GM21737 (cell line): ENCODE data around the gene SLC2A1.

Source experiments
- ATAC-seq: cut with Tn5 transposase; IDR thresholded peaks from one replicate; pipeline ENCODE4 v1.9.1; 2021; ENCODE audit warnings: mild to moderate bottlenecking, moderate library complexity; ENCODE audit not compliant: unreplicated experiment

The SLC2A1 gene

DNA sequence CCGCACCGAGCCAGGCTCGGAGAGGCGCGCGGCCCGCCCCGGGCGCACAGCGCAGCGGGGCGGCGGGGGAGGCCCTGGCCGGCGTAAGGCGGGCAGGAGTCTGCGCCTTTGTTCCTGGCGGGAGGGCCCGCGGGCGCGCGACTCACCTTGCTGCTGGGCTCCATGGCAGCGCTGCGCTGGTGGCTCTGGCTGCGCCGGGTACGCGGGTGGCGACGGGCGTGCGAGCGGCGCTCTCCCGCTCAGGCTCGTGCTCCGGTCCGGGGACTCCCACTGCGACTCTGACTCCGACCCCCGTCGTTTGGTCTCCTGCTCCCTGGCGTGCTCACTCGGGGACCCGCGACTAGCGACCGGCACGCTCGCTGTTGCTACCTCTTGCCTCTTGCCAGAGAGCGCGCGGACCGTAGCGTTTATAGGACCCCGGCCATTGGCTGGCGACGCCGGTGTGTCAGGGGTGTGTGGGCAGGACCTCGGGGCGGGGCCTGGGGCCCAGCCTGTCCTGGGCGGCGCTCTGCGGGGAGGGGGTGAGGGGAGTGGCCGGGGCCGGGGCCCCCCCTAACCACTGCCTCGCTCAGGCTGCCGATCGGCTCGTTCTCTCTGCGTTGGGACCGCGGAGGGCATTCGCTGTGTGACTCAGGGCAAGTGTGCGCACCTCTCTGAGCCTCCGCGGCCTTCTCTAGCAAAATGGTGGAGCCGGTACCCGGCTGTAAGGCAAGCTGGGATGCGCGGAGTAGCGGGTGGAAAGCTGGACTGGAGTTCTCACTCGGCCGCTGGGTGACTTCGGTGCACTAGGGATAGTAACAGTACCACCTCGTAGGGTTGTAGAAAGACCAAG is at the start of gene SLC2A1:
SLC2A1 (minus strand) TSS at position 381 of the 832 bp plus-strand sequence; CDS start at position 164, 217 bp downstream.
- peak; percentile 73 for ATAC-seq

DNA sequence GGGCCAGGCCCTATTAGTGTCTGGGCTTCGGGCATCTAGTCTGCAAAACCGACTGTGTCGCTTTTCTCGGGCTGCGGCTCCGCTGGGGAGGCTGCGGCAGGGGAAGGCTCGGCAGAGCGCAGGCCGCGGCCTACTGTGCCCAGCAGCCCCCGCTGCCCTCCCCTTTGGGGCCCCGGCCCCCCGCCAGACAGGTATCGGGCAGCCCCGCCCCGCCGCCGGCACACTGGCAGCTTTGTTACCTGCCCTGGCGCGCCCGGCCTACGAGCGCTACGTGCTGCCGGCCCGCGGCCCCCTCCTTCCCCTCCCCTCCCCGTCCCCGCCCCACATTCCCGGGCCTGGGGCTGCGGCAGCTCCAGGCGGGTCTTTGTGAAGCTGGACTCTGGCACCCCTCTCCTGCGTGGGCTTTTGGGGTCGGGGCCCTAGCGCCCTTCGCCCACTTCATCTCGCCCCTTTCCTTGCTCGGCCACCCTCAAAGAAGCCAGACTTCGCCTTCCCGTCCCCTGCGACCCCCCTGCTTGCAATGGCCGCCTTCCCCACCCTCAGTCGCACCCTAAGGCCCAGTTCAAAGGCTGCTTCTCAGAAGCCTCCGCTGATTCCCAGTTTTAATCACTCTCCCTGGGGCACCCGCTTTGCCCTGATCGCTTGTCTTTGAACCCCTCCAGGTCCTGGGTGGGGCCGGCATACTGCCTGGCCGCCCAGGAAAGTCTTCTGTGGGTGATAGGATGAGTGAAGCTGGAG is 48.9 kb upstream of the SLC2A1 start:
- no peak for ATAC-seq

DNA sequence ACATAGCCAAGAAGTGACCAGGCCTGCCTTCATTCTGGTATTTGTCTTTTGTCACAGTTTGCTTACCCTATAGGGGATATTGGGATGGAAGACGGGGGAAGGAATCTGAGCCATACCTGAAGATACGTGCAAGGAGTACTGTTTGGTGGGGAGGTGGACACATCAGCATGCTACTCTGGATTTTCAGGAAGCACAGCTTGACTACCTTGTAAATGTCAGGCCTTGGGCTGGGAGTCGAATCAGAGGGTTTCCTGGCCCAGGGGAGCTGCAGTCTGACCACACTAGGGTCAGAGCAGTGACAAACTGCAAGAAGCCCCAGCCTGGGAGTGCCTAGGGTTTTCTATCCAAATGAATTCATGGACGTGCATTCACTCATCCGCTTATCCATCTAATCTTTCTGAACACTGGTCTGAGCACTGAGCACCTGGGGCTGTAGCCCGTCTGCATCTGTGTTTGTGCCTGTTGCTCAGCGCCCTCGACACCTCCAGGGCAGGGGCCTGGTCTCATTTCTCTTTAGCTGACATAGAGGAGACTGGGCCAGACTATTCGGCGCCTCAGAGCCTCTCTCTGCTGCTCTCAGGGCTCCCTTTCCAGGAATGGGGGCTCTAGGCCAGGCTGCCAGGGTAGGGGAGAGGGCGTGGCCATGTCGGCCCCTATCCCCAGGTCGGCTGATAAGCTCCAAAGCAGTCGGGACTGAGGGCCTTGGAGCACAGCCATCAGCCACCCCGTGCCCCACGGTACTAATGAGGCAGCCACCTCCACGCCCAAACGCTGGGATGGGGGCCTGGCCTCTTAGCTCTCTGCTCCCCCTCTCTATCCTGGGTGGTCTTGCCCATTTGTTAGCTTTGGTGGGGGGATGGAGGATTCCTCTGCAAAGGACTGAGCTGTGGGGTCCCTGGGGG is 47.0 kb upstream of the SLC2A1 start:
- ATAC-seq: no peak

DNA sequence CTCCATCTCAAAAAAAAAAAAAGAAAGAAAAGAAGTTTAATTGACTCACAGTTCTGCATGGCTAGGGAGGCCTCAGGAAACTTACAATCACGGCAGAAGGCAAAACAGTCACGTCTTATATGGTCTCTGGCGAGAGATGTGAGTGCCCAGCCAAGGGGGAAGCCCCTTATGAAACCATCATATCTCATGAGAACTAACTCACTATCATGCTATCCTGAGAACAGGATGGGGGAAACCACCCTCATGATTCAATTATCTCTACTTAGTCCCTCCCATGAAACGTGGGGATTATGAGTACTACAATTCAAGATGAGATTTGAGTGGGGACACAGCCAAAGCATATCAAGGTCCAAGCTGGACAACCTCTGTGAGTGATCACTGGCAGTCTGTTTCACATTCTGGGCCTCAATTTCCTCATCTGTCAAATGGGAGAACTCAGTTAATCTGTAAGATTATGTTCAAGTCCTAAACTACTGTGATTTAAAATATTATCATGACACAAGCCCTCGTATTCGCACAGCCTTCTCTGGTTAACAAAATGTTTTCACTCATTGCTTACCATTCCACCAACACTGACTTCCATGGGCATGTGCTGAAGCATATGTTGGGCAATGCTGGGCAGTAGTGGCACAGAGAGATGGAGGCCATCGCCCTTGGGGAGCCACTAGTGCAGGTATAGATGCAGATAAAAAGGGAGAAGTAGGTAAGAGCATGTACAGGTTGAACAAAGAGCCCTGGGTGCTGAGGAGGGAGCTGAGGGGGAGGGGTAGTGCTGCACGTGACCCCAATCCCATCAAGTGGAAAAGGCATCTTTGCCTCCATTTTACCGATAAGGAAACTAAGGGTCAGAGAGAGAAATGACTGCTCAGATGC is 46.2 kb upstream of the SLC2A1 start:
- ATAC-seq: no peak

DNA sequence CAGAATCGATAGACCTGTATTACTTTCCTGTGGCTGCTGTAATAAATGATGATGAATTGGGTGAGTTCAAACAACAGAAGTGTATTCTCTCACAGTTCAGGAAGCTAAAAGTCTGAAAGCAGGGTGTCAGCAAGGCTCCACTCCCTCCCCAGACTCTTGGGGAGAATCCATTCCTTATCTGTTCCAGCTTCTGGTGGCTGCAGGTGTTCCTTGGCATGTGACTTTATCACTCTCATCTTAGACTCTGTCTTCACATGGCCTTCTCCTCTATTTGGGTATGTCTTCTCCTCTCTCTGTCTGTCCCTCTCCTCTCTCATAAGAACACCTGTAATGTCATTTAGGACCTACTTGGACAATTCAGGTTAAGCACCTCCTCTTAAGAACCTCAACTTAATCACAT is 44.1 kb upstream of the SLC2A1 start:
- no peak for ATAC-seq

DNA sequence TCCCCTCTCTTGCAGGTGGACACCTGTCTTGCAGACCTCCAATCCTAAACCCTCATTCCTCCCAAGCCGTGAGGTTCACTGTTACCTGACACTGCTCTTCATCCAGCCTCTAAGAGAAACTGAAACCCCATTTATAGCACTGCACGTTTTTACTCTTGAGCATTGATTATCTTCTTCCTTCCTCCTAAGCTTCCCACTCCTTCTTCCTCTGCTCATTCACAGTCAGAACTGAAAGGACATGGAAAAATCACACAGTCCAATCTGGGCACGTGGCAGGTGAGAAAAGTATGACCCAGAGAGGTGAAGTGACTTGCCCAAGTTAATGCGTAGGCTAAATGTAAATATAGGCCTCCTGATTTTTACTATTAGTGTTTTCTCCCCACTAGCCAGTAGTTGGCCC is 43.4 kb upstream of the SLC2A1 start:
- no peak for ATAC-seq

DNA sequence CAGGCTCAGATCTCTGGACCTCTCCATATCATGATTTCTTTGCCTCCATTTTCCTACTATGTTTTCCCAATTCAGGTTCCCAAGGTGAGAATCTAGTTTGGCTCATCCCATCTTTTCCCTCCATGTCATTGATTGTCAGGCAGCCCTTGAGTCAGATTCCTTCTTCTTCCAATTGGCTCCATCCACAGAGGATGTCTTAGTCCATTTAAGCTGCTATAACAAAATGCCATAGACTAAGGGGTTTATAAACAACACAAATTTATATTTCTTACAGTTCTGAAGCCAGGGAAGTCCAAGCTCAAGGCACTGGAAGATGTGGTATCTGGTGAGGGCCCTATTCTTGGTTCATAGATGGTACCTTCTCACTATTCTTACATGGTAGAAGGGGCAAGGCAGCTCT is 42.8 kb upstream of the SLC2A1 start:
- ATAC-seq: no peak

DNA sequence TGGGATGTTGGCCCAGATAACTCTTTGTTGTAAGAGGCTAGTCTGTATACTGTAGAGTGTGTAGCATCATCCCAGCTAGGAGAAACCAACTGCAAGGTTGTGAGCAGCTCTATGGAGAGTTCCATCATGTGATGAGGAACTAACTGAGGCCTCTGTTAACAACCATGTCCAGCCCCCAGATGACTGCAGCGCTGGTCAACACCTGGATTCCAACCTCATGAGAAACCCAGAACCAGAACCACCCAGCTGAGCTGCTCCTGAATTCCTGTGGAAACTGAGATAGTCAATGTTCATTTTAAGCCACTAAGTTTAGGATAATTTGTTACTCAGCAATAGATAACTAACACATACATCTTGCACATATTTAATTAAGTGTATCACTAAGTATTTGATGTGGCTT is 41.6 kb upstream of the SLC2A1 start:
- ATAC-seq: no peak

DNA sequence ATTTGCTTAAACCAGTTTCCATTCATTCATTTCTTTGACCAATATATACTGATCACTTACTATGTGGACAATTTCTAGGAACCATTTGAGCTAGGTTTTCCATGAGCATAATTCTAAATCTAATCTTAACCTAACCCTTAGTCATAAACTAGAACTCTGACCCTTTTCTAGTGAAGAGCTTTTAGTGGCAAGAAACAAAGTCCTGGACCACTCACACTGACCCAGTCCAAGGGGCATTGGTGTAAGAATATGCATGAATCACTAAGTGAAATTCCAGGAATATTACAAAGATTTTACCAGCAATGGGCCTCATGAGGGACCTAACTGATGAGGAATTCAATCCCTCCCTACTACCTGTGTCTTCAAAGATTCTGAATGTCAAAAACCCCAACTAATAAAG is 40.6 kb upstream of the SLC2A1 start:
- ATAC-seq: no peak

DNA sequence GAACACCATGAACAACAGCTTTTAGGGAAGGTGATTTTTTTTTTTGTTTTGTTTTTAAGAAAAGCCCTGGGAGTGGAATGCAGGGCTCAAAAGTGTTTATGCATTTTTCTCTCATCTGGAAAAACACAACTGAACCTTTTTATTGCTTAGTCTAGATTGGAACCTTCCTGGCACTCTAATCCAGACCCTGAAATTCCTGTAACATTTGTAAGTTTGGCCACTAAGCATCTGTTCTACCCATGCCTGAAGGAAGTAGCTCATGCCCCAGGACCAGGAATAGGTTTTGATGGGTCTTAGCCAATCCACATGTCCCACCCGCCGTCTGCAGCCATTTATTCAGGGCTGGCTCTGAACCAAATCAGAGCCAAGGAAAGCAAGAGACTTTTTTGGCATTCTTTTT is 39.7 kb upstream of the SLC2A1 start:
- no peak for ATAC-seq

DNA sequence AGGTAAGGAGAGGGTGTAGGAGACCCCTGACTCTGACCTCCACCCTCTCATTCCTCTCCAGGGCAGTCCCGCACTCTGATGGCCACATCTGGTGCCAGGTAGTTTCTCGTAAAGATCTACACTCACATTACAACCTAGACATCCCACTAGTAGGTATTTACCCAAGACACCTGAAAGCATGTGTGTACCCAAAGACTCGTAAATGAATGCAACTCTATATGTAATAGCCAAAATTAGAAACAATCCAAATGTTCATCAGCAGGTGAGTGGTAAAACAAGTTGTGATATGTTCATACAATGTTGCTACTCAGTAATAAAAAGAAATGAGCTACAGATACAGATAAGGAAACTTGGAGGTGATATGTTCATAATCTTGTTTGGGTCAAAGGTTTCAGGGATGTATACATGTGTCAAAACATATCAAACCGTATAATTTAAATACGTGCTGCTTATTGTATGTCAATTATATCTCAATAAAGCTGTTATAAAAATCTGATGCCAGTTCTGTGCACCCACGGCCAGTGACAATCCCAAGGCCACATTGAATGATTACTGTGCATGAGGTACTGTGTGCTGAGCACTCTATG is 37.8 kb upstream of the SLC2A1 start:
- ATAC-seq: no peak

DNA sequence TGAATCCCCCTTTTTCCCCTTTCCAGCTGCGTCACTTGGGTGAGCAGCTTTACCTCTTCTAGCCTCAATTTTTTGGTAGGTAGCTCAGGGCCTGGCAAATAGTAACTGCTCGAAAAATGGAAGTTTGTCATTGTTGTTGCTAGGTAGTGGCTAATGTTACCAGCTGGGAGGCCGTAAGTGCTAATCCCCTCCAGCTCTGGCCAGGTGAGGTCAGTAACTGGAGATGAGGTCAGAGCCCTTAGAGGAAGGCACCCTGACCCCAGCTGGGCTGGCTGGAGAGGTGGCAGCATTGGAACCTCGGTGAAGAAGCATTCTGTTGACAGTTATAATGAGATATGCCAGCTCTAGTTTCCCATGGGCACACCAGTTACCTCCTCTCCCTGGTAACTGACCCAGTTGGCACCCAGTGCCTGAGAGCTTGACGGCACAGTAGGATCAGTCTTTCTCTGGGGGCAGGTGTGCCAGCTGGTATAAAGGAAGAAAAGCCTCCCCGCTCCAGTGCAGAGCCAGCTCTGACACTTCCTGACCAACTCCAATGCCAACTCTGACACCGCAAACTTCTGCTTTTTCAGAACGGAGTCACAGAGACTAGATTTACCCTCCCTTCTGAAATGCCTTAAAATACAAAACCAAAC is 35.0 kb upstream of the SLC2A1 start:
- ATAC-seq: no peak

DNA sequence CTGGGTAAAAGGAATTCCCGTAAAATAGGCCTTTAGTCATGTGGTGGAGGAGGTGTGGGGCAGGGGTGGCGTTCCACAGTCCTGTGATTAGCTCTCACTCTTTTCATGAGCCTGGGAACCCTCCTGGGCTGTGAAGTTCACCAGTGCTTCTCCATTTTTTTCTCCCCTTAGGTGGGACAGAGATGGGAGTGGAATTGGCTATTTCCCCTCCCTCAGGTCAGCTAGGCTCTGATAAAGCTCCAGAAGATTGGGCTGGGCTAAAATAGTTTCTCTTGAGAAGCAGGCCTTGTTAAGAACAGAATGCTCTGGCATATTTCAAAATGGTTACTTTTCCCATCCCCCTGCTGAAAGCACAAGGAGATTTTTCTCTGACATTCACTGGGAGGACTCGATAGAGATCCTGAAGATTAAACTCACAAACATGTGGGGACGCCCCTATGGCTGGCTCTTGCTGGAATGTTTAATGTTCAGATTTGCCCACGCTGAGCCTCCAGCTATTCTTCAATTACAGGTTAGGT is 33.4 kb upstream of the SLC2A1 start:
- no peak for ATAC-seq

DNA sequence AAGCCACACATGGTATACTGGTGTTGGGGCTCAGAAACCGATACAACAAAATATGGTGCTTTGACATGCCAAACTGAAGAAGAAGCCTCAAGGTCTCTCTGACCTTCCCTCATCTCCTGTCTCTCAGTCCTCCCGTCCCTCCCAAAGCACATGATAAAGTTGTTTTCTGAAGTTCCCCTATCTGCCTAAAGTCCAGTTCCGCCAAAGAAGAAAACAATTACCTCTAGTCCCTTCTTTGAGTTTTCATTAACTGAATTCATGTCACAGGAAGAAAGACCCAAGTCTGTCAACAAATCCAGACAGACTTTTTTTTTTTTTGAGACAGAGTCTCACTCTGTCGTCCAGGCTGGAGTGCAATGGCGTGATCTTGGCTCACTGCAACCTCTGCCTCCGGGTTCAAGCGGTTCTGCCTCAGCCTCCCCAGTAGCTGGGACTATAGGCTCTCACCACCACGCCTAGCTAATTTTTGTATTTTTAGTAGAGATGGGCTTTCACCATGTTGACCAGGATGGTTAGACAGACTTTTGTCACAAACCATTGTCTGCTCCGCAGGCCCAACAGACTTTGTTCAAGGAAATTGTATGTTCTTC is 32.2 kb upstream of the SLC2A1 start:
- ATAC-seq: no peak

DNA sequence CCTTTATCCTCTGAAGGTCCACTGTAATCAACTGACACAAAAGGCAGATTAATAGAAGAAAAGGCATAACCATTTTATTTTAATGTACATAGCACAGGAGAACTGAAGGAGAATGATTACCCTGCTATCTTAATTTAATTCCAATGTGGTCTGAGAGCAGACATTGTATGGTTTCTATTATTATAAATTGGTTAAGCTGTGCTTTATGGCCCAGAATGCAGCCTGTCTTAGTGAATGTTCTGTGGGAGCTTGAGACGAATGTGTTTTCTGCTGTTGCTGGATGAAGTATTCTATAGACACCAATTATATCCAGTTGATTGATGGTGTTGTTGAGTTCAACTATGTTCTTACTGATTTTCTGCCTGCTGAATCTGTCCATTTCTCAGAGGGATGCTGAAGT is 25.0 kb upstream of the SLC2A1 start:
- ATAC-seq: no peak

DNA sequence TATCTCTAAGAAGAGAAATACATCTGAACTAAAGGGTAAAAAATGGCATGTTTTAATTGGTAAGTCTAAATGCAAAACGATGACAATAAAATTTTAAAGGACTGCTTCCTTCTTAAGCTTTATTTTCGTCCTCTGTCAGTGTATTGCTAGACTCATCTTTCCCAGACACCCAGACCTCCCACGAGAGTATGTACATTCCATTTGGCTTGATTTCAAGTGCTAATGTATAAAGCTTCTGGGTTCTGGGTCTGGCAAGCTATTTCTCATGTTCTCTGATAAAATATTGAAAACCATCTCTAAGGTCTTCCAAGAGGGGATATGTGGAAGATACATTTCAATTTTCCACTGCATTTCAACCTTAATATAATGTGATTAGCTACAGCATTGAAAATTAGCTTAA is 24.6 kb upstream of the SLC2A1 start:
- no peak for ATAC-seq

DNA sequence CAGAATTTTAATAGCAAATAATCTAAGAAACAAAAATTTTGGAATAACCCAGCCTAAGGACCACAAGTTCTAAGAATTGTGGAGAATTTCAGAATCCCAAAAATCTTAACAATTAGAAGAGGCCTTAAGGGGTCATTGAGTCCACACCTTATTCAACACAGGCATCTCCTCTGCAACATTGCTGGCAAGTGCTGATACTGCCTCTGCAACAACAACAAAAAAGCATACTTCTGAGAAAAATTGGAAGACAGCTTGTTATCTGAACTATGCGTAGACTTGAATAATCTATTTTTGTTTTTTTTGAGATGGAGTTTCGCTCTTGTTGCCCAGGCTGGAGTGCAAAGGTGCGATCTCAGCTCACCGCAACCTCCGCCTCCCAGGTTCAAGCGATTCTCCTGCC is 24.0 kb upstream of the SLC2A1 start:
- ATAC-seq: no peak

DNA sequence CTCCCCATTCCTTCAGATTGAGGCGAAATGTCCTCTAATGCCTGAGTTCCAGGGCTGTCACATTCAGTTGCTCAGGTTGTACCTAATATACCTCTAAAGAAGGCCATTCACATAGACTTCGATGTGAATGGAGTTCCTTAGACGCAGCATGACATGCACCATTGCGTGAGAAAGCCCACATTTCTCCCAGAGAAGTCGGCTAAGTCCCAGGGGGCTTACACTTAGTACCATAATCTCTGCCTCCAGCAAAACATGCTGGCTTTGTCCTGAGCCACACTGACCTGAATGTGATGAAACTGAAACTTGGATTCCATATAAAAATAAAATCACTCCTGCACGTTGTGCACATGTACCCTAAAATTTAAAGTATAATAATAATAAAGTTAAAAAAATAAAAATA is 23.2 kb upstream of the SLC2A1 start:
- no peak for ATAC-seq

DNA sequence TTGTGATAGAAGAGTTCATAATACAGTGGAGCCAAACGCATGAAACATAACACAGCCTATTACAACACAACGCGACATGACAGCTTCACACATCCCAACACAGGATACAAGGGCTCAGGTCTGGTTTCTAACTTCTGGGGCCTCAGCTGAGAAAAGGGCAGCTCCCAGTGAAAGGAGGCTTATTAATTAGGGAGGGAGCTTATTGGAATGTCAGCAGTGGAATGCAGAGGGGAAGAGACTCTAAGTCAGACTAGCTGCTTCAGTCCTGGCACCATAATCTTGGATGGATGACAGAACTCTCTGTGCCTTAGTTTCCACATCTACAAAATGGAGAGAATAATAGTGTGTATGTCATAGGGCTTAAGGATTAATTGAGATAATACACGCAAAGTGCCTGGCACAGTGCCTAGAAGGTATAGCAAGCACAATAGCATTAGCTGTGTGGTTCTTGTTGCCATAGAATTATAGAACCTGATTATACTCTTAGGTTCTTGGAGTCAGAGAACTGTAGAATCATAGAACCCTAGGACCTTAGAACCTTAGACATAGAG is 22.7 kb upstream of the SLC2A1 start:
- ATAC-seq: no peak
